Activated CD4-positive, alpha-beta T cell treated with anti-CD3 and anti-CD28 coated beads for 48 hours (primary cell): ENCODE results near the gene RNFT2.
"Not testable (repeated sequence)": the region's sequence is repeated elsewhere in the genome, so short reads cannot be mapped to it uniquely, and the experiment has no call there.

Experiments
- DNase-seq: peaks from one replicate; pipeline ENCODE4 v3.0.0-alpha.2; 2020

Gene RNFT2

DNA sequence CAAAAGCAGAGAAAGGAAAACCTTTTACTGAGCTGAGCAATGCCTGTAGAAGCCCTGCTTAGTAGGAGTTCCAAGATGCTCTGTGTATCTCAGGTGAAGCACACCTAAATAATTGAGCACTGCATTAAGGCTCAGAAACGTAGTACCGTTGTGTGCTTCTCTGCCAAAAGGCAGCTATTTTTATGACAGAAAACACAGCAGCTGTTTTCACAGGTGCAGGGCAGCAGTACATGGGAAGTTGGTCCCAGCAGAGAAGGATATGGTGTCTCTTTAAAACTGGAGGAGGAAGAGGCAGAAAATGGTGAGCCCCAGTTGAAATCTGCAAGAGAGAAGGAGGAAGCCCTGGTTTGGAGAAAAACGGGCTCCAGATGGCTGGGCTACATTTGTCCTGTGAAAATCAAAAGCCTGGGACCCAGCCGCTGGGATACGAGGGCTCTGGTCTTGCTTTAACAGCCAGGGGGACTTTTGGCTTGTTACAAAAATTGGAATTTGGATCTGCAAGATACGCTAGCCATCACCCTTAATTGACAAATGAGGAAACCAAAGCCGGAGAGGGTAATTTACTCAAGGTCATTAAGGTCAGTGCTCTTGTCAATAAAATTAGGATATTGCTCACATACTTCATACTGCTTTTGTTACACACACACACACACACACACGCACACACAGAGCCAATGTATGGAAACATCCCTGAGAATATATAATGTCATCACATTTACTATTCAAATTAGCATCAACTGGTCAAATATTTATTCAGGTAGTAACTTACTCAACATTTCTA is 27.6 kb upstream of the RNFT2 start:
- DNase-seq: no peak

DNA sequence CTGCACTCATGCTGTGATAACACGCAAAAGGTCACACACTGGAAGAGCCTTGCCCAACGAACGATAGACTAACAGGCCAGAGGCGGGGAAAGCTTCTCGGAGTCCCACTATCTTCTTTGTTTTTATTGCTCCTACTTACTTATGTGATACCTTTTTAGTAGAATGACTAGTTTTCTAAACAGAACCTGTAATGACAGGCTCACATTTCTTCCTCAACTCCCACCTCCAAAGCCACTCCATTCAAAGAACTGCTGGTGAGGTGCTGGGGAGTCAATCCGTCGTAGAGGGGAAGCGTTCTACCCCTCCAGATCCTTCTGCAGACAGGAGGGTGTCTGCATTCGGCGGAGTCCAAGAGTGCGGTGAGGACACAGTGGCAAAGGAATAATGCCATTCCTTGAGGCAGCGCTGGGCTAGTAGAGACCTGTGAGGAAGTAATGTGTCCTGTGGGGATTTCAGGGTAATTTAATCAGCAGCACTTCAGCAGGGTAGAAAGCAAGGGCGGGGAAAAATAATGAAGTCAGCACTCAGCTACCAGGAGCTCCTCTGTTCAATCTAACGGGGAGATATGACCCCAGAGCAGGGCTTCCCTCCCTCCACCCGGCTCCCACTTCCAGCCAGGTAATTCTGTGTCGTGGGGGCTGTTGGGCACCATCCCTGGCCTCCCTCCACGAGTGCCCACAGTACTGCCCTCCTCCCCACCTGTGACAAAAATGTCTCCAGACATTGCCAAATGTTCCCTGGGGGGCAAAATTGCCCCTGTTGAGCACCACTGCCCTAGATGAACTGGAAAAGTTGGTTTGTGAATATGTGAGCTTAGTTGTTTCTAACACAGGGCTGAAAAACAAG is 25.4 kb upstream of the RNFT2 start:
- no peak for DNase-seq

DNA sequence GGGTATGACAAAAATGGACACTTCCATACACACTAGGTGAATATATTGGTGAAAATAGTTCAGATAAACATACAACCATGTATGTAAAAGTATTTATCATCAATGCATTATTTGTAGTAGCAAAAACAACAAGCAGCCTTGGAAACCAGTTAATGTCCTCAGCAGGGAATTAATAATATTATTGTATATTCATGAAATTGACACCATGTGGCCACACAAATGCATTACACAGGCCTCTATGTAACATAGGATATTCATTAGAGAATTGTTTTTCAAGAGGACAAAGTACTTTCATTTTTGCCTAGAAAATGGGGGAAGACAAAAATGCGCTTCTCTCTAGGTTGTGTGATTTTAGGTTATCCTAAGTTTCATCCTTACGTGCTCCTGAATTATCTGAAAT is 24.6 kb upstream of the RNFT2 start:
- DNase-seq: no peak

DNA sequence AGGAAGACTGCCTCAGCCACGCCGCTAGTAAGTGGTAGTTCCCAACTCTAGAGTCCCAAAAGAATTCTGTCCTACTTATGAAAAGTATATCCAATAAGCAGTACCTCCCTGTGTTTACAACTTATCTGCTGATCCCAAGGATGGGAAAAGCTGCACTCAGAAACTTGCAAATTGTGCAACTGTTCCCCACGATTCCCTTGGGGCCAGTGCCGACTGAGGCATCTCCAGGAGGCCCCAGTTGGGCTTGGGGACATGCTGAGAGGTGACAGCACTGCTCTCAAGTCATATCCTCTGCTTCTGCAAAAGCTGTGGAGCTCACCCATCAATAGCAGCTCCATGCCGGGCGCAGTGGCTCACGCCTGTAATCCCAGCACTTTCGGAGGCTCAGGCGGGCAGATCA is 23.9 kb upstream of the RNFT2 start:
- DNase-seq: no peak

DNA sequence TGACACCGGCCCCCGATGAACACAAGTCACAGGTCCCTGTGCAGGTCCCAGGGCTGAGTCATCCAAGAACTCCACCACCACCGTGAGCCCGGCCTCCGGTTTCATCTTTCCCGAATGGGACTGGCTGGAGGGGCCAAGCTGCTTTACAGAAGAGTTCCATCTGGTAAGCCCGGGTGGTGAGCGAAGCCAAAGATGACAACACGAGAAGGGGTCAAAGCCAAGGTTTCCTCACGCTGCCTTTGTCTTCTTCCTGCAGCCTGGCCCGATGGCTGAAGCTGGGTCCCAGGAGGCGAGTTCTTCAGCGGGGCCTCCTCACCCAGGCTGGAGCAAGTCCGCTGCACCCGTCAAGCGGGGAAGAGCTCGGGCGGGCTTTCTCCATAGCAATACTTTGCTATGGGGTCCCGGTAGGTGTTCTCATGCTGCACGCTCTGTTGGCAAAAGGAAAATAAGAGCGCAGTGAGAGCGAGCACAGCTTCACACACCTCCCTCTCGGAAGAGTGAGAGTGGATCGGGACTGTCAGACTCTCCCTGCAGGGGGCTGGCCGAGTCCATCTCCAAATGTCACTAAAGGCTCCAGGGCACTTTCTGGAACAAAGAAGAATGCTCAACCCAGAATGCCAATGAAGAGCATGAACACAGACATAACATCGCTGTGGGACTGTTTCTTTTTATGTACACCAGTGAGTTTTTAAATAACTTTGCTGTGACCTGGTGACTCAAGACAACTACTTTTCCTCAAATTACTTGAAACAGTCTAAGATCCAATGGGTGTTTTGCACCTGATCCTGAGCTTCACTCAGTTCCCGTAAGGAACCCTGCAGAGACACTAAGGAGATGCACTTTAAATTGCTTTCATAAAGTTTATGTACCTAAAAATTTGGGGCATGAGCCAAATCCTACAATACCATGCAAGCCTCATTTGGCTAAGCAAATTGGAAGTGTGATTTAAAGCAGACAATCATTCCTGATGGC is 20.4 kb upstream of the RNFT2 start:
- DNase-seq: no peak

DNA sequence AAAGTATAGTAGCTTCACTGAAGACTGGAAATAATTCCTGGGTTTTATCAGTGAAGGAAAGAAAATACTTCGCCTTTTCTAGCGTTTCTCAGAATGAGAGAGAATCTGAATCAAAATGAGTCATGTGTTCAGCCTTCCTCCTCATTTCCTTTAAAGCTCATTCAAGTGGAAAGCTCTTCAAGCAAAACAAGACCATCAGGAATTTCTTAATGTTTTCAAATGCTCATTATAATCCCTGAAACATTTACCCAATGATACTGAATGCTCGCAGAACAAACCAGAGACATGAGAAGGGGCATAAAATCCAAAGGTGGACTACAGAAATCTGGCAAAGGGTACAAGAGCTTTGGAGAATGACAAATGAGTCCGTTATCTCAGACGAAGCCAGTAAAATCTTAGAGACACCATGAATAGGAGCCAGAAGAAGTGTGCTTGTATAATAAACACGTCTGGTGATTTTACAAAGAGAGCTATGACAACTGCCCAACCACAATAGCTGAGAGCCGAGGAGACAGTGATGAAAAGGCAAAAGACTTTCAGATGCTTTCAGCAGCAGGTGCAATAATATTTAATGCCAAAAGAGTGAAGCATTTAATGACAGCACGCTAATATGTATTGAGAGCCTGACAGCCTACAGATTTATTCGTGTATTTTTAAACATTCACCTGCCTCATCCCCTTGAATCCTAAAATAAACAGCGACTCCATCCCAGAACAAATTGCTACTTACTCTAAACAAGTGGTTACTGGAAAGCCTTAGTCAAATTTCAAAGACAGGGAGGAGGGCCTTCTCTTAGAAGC is 19.3 kb upstream of the RNFT2 start:
- no peak for DNase-seq

DNA sequence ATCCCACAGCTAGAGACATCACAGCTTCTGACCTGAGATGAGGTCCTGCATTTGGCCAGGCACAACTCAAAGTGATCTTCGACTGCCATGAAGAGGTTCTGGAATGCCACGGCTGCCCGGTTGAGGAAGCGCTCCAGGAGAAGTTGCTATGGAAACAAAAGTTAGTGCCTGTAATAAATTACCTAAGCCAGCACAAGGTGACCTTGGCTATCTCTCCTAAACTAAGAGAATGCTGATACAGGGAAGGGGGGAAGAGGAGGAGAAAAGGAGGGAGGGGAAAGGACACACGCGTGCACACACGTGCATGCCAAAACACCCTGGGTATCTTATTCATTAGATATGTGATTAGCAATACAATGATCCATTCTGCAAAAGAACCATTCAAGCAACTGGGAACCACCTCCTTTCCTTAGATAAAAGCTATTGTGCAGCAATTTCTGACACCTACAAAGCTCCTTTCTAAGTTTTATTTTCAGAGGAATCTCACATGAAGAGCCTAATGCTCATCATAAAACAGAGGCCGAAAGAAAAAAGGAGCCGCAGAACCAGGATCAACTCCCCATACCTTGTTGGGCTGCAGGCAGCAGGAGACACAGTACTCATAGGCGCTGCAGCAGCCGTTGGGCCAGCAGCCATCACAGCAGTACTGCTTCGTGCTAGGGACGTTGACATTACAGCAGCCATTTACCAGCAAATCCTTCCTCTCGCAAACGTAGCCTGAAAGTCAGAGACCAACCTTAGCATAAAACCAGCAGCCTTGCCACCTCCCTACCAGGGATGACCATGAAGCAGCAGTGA is 18.2 kb upstream of the RNFT2 start:
- DNase-seq: no peak

DNA sequence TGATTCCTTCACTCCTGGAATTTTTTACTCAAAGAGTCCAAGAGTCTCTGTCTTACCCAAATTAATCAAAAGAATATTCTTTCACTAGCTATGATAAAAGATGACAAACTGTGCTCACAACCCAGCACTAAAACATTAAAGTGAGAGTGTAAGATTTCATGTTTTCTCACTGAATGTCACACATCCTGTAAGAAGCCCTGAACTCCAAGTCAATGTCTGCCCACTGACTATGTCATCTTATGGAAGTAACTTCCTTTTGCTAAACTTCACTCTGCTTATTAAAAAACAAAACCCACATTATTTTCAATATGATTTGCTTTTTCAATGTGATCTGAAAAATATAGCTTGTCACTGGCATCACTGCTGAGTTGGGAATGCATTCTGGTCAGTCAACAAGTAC is 15.9 kb upstream of the RNFT2 start:
- no peak for DNase-seq

DNA sequence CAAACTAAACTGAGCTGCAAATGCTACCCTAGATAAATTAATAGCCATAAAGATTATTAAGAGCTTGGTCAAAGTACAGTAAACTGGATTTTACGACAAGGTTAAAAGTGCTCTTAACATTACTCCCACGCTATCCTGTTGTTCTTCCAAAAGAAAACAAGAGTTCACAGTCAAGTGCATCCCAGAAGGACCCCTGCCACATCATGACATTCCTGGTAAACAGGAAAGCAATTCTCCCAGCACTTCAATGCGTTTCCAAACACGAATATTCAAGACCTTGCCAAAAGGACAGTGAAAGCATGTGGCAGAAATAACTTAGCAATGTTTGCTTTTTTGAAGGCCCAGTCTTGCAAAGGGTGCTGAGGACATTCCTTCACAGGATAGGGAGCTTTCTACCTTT is 11.4 kb upstream of the RNFT2 start:
- DNase-seq: no peak

DNA sequence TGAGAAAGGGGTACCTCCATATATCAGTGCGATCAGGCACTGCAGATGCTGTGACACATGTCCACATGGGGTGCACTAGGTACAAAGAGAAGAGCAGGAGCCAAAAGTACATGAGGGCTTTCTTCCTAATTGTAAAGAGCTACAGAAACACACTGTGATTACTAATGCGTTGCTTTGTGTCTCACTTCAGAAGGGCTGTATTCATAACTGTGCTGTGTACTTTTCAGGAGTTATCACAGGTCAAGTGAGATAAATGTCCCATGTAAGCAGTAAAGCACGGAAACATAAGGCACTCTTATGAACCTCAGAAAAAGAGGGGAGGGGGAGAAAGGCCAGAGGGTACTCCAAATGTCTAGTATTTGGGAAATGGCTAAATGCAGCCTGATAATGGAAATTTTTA is 10.9 kb upstream of the RNFT2 start:
- no peak for DNase-seq

DNA sequence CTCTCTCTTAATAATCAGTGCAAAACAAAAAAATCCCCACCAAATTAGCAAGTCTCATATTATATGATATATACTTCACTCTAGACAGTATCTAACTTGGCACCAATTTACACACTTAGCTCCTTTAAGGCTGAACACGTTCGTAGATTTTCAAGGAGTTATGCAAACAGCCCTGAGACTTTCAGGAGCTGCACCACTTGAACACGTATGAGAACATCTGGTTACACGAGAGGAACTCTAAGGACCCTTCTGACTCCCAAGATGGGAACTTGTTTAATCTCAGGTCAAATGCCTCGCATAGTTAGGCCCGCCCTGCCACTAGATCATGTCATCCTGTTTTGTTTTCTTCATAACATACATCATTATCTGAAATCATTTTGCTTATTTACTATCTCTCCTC is 10.2 kb upstream of the RNFT2 start:
- no peak for DNase-seq

DNA sequence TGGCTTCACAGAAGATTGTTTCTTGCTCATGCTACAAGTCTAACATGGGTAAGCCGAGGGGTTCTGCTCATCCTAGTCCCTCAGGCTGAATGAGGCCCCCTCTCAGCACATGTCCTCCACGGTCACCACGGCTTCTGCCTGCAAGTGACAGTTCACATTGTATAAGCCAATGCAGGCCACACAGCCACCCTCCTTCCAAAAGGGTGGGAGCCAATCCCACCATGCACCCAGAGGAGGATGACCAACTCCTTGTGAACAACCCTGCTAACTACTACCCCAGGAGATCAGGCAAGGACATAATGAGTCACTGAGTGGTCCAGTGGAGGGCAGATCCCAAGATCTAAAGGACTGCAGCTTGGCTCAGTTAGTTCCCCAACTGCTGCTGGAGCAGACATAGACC is 6.3 kb upstream of the RNFT2 start:
- no peak for DNase-seq

DNA sequence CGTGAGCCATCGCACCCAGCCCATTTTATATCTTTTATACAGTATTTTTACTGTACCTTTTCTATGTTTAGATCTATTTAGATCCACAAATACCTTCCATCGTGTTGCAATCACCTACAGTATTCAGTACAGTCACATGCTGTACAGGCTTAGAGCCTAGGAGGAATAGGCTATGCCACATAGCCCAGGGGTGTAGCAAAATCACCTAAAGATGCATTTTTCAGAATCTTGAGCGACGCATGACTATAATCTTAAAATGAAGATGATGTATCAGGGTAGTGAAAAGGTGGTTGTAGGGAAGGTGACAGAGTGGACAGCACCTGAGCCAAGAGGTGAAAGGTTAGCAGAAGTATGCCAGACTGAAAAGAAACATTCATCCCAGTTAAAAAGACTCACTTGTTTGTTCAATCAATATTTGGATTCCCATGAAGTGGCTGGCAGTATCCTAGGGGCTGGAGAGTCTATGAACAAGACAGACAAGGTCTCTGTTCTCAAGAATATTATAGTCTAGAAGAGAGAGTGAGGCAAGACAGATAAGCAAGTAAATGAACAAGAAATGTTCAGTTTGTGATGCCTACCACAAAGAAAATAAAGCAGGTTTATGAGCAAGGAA is 3.9 kb upstream of the RNFT2 start:
- no peak for DNase-seq

DNA sequence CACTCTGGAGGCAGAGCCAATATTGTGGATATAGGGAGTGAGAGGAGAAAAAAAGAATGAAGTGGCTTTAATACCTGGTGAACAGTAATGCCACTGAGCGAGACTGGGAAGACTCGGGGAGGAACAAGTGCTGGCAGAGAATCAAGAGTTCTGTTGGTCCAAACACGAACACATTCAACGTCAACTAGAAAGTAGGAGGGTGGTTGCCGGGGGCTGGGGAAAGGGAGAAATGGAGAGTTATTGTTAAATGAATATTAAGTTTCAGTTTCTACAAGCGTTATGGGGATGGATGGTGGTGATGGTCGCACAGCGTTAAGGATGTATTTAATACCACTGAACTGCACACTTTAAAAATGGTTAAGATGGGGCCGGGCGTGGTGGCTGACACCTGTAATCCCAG is 3.0 kb upstream of the RNFT2 start:
- DNase-seq: no peak

DNA sequence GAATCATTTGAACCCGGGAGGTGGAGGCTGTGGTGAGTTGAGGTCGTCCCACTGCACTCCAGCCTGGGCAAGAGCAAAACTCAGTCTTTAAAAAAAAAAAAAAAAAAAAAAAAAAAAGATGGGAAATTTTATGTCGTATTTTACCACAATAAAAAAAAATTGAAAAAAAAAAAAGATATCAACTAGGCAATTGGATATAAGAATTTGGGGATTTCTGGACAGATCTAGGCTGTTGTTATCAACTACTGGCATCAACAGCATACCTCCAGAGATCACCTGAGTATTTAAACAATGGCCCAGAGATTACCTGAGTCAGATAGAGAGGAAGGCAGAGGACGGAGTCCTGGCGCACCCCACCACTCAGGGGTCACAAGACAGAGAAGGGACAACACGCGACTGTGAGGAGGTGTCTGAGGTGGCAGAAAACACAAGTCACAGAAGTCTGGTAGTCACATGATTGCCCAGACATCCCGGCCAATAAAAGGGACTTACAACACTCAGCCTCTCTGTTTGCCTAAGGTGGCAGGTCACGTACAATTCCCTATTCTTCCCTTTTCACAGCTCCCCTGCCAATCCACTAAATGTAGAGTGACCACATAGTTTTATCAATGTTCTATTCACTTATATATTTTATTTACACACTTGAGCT is 2.0 kb upstream of the RNFT2 start:
- DNase-seq: no peak

DNA sequence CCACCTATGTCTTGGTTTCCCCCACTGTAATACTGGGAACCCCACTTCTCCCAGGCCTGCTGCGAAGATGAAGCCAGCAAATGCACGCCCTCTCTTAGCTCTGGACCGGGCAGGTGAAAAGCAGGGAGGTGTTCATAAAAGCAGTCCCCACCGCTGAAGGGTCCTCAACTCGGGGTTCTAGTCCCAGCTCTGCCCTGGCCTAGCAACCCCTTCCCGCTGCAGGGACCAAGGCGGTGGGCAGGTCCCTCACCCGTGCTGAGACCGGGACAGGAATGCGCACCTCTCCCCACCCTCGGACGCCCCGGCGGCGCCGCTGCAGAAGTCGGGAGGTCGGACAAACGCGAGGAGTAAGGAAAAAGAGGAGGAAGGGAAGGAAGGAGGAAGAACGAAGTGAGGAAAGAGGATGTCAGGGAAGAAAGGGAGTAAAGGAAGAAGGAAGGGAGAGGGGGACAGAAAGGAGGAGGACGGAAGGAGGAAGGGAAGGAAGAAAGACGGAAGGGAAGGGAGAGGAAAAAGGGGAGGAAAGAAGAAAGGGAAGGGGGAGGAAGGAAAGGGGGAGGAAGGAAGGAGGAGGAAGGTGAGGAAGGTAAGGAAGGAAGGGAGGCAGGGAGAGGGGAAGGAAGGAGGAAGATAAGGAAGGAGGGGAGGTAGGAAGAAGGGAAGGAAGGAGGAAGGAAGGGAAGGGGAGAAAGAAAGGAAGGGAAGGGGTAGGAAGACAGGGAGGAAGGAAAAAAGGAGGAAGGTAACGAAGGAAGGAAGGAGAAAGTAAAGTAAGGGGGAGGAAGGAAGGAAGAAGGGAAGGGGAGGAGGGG is 947 bp upstream of the RNFT2 start:
- peak; percentile 13 for DNase-seq

DNA sequence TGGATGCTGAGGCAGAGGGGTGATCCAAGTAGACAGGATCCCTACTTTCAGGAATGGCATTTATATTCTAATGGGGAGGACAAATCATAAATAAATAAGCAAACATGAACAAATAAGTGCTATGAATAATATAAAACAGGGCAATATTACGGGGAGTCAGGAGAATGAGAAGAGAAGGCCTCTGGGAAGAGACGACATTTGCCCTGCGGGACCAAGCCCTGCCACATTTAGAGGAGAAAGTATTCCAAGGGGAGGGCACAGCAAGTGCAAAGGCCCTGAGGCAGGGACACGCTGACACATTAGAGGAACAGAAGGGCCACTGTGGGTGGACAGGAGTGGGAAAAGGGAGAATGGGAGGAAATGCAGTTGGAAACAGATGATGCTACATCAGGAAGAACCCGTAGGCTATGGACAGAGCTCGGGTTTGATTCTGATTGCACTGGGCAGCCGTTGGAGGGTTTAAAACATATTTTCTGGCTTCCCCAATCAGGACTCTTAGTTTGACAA is 1.3 kb downstream of the RNFT2 start:
- no peak for DNase-seq

DNA sequence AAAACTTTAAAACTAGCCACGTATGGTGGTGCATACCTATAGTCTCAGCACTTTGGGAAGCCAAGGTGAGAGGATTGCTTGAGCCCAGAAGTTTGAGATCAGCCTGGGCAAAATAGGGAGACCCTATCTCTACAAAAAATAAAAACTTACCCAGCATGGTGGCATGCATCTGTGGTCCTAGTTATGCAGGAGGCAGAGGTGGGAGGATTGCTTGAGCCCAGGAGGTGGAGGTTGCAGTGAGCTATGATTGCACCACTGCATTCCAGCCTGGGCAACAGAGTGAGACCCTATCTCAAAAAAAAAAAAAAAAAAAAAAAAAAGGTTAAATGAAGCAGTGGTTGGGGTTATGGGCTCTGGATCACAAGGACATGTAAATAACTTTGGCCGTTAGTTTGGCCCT is 4.7 kb downstream of the RNFT2 start:
- DNase-seq: not testable (repeated sequence)

DNA sequence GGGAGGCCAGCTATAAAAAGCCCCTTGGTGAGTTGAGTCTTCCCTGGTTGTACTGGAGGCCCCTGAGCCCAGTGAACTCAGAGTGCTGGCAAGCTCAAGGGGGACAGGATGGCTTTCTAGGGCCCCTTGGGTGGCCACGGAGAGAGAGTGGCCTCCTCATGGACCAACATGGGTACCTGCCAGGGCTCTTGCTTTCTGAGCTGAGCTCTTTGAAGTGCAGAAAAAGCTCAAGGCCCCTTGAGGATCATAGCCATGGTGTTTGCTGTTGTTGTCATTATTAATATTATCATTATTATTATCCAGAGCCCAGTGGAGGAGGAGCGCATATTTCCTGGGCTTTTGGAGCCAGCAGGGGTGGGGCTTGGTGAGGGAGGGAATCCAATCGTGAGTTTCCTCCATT is 6.7 kb downstream of the RNFT2 start:
- DNase-seq: no peak
